A549 (cell line): ENCODE data around the gene TAS2R4.

Experiments
- CHD2 ChIP-seq: fragments of 150-350 bp; IDR thresholded peaks from 2 replicates; pipeline ENCODE4 v1.6.1; 2014; ENCODE audit warnings: low read length; ENCODE audit not compliant: partially characterized antibody
- EHMT2 ChIP-seq: fragments of 200-600 bp; sonication (generic); IDR thresholded peaks from 2 replicates; pipeline ENCODE4 v1.6.1; 2016; ENCODE audit warnings: antibody characterized with exemption, low read depth, mild to moderate bottlenecking, moderate library complexity
- MAZ ChIP-seq: fragments of 150-350 bp; IDR thresholded peaks from 2 replicates; pipeline ENCODE4 v1.6.1; 2014; ENCODE audit warnings: antibody characterized with exemption, low read depth, low read length, borderline replicate concordance
- PHF8 ChIP-seq: fragments of 200-600 bp; sonication (generic); IDR thresholded peaks from 2 replicates; pipeline ENCODE4 v1.6.1; 2016; ENCODE audit warnings: low read depth, mild to moderate bottlenecking, antibody characterized with exemption, moderate library complexity, borderline replicate concordance
- POLR2A ChIP-seq: IDR thresholded peaks from 2 replicates; pipeline ENCODE4 v1.6.1; 2012; ENCODE audit warnings: mild to moderate bottlenecking, low read length
- POLR2AphosphoS2 ChIP-seq: conservative IDR thresholded peaks from 2 replicates; pipeline ENCODE4 v1.6.1; 2012; ENCODE audit warnings: low read length, improper control_type of control experiment, inconsistent platforms
- ZFP36 ChIP-seq: fragments of 450-650 bp; IDR thresholded peaks from 2 replicates; pipeline ENCODE4 v1.6.1; 2014; ENCODE audit warnings: borderline replicate concordance; ENCODE audit not compliant: partially characterized antibody
- TF ChIP-seq, protein P1 (sequence below): fragments of >200 bp; sonication (Bioruptor Twin); formaldehyde crosslinking; IDR thresholded peaks from 3 replicates; pipeline ENCODE4 v1.5.1; 2016
- TF ChIP-seq, protein P2 (sequence below): fragments of 450-650 bp; IDR thresholded peaks from 2 replicates; pipeline ENCODE4 v1.6.1; 2014; ENCODE audit warnings: antibody characterized with exemption
- TF ChIP-seq, protein P3 (sequence below): fragments of 200-600 bp; sonication (generic); IDR thresholded peaks from 2 replicates; pipeline ENCODE4 v1.6.1; 2016; ENCODE audit warnings: antibody characterized with exemption, mild to moderate bottlenecking, moderate library complexity
- TF ChIP-seq, protein P4 (sequence below): fragments of 150-350 bp; IDR thresholded peaks from 2 replicates; pipeline ENCODE4 v1.6.1; 2014; ENCODE audit warnings: low read depth, mild to moderate bottlenecking, low read length
- TF ChIP-seq, protein P5 (sequence below): IDR thresholded peaks from 2 replicates; pipeline ENCODE4 v1.6.1; 2012
- TF ChIP-seq, protein P6 (sequence below): IDR thresholded peaks from 2 replicates; pipeline ENCODE4 v1.6.1; 2012

DNA sequence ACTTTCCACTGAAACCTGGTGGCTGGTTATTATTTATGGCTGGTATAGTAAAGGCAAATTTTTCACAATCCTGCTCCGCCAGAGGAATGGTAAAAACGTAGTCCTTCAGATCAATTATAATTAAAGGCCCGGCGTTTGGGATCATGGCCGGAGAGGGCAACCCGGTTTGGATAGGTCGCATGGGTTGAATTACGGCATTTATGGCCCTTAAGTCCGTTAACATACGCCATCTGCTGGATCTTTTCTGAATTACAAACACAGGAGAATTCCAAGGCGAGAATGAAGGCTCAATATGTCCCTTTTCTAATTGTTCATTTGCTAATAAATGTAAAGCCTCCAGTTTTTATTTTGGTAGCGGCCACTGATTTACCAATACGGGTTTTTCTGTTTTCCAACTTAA is 23.8 kb upstream of the TAS2R4 start:
- TF ChIP-seq, protein P1, sequence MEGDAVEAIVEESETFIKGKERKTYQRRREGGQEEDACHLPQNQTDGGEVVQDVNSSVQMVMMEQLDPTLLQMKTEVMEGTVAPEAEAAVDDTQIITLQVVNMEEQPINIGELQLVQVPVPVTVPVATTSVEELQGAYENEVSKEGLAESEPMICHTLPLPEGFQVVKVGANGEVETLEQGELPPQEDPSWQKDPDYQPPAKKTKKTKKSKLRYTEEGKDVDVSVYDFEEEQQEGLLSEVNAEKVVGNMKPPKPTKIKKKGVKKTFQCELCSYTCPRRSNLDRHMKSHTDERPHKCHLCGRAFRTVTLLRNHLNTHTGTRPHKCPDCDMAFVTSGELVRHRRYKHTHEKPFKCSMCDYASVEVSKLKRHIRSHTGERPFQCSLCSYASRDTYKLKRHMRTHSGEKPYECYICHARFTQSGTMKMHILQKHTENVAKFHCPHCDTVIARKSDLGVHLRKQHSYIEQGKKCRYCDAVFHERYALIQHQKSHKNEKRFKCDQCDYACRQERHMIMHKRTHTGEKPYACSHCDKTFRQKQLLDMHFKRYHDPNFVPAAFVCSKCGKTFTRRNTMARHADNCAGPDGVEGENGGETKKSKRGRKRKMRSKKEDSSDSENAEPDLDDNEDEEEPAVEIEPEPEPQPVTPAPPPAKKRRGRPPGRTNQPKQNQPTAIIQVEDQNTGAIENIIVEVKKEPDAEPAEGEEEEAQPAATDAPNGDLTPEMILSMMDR = no peak; the same call in 2 of the 3 replicates
- TF ChIP-seq CHD2 (no peak), EHMT2 (no peak), PHF8 (no peak), ZFP36 (no peak), MAZ (no peak), POLR2A (no peak), POLR2AphosphoS2 (no peak)
- TF ChIP-seq, protein P2, sequence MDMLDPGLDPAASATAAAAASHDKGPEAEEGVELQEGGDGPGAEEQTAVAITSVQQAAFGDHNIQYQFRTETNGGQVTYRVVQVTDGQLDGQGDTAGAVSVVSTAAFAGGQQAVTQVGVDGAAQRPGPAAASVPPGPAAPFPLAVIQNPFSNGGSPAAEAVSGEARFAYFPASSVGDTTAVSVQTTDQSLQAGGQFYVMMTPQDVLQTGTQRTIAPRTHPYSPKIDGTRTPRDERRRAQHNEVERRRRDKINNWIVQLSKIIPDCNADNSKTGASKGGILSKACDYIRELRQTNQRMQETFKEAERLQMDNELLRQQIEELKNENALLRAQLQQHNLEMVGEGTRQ = no peak
- TF ChIP-seq, protein P3, sequence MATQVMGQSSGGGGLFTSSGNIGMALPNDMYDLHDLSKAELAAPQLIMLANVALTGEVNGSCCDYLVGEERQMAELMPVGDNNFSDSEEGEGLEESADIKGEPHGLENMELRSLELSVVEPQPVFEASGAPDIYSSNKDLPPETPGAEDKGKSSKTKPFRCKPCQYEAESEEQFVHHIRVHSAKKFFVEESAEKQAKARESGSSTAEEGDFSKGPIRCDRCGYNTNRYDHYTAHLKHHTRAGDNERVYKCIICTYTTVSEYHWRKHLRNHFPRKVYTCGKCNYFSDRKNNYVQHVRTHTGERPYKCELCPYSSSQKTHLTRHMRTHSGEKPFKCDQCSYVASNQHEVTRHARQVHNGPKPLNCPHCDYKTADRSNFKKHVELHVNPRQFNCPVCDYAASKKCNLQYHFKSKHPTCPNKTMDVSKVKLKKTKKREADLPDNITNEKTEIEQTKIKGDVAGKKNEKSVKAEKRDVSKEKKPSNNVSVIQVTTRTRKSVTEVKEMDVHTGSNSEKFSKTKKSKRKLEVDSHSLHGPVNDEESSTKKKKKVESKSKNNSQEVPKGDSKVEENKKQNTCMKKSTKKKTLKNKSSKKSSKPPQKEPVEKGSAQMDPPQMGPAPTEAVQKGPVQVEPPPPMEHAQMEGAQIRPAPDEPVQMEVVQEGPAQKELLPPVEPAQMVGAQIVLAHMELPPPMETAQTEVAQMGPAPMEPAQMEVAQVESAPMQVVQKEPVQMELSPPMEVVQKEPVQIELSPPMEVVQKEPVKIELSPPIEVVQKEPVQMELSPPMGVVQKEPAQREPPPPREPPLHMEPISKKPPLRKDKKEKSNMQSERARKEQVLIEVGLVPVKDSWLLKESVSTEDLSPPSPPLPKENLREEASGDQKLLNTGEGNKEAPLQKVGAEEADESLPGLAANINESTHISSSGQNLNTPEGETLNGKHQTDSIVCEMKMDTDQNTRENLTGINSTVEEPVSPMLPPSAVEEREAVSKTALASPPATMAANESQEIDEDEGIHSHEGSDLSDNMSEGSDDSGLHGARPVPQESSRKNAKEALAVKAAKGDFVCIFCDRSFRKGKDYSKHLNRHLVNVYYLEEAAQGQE = no peak
- TF ChIP-seq, protein P4, sequence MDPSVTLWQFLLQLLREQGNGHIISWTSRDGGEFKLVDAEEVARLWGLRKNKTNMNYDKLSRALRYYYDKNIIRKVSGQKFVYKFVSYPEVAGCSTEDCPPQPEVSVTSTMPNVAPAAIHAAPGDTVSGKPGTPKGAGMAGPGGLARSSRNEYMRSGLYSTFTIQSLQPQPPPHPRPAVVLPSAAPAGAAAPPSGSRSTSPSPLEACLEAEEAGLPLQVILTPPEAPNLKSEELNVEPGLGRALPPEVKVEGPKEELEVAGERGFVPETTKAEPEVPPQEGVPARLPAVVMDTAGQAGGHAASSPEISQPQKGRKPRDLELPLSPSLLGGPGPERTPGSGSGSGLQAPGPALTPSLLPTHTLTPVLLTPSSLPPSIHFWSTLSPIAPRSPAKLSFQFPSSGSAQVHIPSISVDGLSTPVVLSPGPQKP = no peak
- TF ChIP-seq, protein P5, sequence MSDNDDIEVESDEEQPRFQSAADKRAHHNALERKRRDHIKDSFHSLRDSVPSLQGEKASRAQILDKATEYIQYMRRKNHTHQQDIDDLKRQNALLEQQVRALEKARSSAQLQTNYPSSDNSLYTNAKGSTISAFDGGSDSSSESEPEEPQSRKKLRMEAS = no peak
- TF ChIP-seq, protein P6, sequence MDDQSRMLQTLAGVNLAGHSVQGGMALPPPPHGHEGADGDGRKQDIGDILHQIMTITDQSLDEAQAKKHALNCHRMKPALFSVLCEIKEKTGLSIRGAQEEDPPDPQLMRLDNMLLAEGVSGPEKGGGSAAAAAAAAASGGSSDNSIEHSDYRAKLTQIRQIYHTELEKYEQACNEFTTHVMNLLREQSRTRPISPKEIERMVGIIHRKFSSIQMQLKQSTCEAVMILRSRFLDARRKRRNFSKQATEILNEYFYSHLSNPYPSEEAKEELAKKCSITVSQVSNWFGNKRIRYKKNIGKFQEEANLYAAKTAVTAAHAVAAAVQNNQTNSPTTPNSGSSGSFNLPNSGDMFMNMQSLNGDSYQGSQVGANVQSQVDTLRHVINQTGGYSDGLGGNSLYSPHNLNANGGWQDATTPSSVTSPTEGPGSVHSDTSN = no peak
